ENCODE results near the gene ZCCHC8.

DNA sequence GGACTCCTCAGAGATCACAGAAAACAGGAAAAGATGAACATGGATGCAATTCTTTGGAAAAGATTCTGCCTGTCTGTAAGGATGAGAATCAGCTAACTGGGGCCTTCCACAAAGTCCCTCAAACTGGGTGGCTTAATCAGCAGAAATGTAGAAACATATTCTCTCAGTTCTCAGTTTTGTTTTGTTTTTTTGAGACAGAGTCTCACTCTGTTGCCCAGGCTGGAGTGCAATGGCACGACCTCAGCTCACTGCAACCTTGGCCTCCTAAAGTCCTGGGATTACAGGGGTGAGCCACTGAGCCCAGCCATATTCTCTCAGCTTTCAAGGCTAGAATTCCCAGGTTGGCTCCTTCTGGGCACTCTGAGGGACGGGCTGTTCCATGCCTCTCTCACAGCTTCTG is 40.1 kb downstream of the ZCCHC8 start:
- TF ChIP-seq, protein P1, sequence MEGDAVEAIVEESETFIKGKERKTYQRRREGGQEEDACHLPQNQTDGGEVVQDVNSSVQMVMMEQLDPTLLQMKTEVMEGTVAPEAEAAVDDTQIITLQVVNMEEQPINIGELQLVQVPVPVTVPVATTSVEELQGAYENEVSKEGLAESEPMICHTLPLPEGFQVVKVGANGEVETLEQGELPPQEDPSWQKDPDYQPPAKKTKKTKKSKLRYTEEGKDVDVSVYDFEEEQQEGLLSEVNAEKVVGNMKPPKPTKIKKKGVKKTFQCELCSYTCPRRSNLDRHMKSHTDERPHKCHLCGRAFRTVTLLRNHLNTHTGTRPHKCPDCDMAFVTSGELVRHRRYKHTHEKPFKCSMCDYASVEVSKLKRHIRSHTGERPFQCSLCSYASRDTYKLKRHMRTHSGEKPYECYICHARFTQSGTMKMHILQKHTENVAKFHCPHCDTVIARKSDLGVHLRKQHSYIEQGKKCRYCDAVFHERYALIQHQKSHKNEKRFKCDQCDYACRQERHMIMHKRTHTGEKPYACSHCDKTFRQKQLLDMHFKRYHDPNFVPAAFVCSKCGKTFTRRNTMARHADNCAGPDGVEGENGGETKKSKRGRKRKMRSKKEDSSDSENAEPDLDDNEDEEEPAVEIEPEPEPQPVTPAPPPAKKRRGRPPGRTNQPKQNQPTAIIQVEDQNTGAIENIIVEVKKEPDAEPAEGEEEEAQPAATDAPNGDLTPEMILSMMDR (optimal IDR thresholded peaks at IDR 0.05 in 1 of 3, IDR thresholded peaks at IDR 0.05 in 1 of 3, conservative IDR thresholded peaks at IDR 0.05 in 1 of 3; ENCODE audit: extremely low read depth in 1 of 3, insufficient read depth in 2 of 3, low read length in 3 of 3) = no peak
- no peak for TF ChIP-seq EZH2 (IDR thresholded peaks at IDR 0.05; ENCODE audit: low read length)
